ENCODE results near the gene RGS6. TPM values are rescaled to one million over a fixed set of nuclear protein-coding genes. Genes with fewer than 3 reads are reported as not detected.

The RGS6 gene
- total and polyA plus RNA-seq, 4 experiments from 2014 or later = 0.32 TPM; not detected in 3

DNA sequence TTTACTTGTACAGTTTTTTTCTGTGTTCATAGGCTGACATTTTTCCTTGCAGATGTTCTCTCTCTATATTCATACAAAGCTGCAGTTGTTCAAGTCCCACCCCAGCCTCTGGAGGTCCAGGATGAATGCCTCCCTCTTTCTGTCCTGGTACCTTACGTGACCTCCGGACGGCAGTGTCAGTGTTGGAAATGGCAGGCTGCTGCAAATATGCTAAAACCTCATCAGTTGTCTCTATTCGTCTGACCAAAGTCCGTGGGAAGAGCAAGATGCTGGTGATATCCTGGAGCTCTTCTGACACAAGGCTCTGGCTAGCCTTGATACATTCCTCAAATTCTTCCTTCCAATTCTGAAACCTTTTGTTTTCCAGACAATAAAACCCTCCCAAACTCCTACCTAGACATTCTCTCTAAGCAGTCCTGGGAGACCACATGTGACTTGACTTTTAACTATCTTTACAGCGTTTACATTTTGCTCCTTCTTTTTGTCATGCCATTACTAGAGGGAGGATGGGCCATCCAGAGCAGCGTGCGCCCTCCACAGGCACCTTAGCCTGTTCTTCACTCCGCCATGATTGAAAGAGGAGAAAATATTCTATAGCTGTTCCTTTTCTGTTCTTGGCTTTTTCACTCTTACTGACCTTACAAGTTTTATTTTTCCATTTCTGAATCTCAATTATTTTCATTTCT is 143.6 kb downstream of the RGS6 start:
- Mint-ChIP-seq H3K27me3 (peaks cover 4 to 11% of the 10 kb centered on the region in 2 donors), H3K4me3 (no peak overlapping the region), H3K9me3 (no peaks in the 10 kb centered on the region), H3K27ac (no peak overlapping the region), H3K4me1 (no peaks in the 10 kb centered on the region), H3K36me3 (no peaks in the 10 kb centered on the region)
- Histone ChIP-seq H3K4me1 (ENCODE audit: insufficient read depth, low read length) (no peaks in the 10 kb centered on the region), H3K36me3 (ENCODE audit: insufficient read depth, low read length) (no peaks in the 10 kb centered on the region), H3K4me3 (ENCODE audit: low read length in 2 of 2) (no peak overlapping the region), H3K27ac (ENCODE audit: low read depth, low read length) (no peak overlapping the region), H3K9me3 (ENCODE audit: control insufficient read depth in 1 of 2, low read length in 2 of 2) (no peaks in the 10 kb centered on the region), H3K27me3 (ENCODE audit: insufficient read depth, low read length) (peaks cover 3% of the 10 kb centered on the region)
- ChIA-PET POLR2A (ENCODE audit: partially characterized antibody) (no interaction called here), CTCF (ENCODE audit: partially characterized antibody) (no interaction called here)
- DNase-seq = no peak
- intact Hi-C loops (cut with micrococcal nuclease) = no loop called here

DNA sequence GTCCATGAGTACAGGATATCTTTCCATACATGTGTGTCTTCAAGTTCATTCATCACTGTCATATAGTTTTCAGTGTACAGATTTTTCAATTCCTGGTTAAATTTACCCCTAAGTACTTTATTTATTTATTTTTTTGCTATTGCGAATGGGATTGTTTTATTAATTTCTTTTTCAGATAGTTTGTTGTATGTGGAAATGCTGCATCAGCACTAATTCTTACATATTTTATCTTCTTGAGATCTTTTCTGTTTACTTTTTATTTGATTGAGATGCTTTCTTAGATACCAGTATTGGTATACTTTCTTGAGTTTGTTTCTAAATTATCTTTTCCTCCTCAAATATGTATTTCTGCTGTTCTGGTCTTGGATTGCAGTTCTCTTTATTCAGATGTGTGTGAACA is 148.9 kb downstream of the RGS6 start:
- H3K4me1 Mint-ChIP-seq = no peaks in the 10 kb centered on the region
- H3K27me3 Mint-ChIP-seq = peaks cover 14 to 18% of the 10 kb centered on the region in 2 donors
- H3K4me3 Mint-ChIP-seq = no peak overlapping the region
- H3K4me3 ChIP-seq (ENCODE audit: low read length in 2 of 2) = no peak overlapping the region
- DNase-seq = no peak
- CTCF ChIA-PET (ENCODE audit: partially characterized antibody) = no interaction called here
- peaks cover 3% of the 10 kb centered on the region for H3K27me3 ChIP-seq (ENCODE audit: insufficient read depth, low read length)
- no peaks in the 10 kb centered on the region for H3K36me3 Mint-ChIP-seq
- intact Hi-C loops (cut with micrococcal nuclease) = no loop called here
- no peaks in the 10 kb centered on the region for H3K36me3 ChIP-seq (ENCODE audit: insufficient read depth, low read length)
- H3K9me3 ChIP-seq (ENCODE audit: control insufficient read depth in 1 of 2, low read length in 2 of 2) = no peaks in the 10 kb centered on the region
- H3K27ac ChIP-seq (ENCODE audit: low read depth, low read length) = no peak overlapping the region
- no peak overlapping the region for H3K27ac Mint-ChIP-seq
- H3K4me1 ChIP-seq (ENCODE audit: insufficient read depth, low read length) = no peaks in the 10 kb centered on the region
- POLR2A ChIA-PET (ENCODE audit: partially characterized antibody) = no interaction called here
- peaks cover 0 to 4% (median 0%) of the 10 kb centered on the region in 8 donors for H3K9me3 Mint-ChIP-seq

DNA sequence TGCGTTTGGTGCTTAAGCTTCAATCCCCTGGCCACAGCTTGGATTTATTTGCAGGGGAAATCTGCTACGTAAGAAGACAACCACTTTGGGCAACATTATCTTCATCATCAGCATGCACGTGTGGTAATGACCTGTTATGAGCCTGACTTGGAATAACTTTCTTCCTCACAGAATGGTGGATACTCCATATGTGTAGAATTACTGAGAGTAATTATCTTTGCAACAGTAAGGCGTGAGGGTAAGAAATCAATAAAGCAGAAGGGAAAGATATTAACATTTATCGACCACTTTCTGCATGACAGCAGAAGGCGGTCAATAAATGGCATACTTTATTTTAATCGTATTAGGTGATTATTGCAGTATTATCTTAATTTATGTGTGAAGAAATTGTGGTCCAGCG is 152.7 kb downstream of the RGS6 start:
- Histone ChIP-seq H3K9me3 (ENCODE audit: control insufficient read depth in 1 of 2, low read length in 2 of 2) (no peaks in the 10 kb centered on the region), H3K4me1 (ENCODE audit: insufficient read depth, low read length) (no peaks in the 10 kb centered on the region), H3K27ac (ENCODE audit: low read depth, low read length) (no peak overlapping the region), H3K36me3 (ENCODE audit: insufficient read depth, low read length) (no peaks in the 10 kb centered on the region), H3K4me3 (ENCODE audit: low read length in 2 of 2) (no peak overlapping the region), H3K27me3 (ENCODE audit: insufficient read depth, low read length) (no peaks in the 10 kb centered on the region)
- H3K27ac Mint-ChIP-seq = no peak overlapping the region
- peaks cover 0 to 4% (median 0%) of the 10 kb centered on the region in 8 donors for H3K9me3 Mint-ChIP-seq
- no peak for DNase-seq
- peaks cover 12 to 21% of the 10 kb centered on the region in 2 donors for H3K27me3 Mint-ChIP-seq
- intact Hi-C loops (cut with micrococcal nuclease) = no loop called here
- CTCF ChIA-PET (ENCODE audit: partially characterized antibody) = no interaction called here
- no peaks in the 10 kb centered on the region for H3K4me1 Mint-ChIP-seq
- H3K4me3 Mint-ChIP-seq = no peak overlapping the region
- POLR2A ChIA-PET (ENCODE audit: partially characterized antibody) = no interaction called here
- no peaks in the 10 kb centered on the region for H3K36me3 Mint-ChIP-seq

DNA sequence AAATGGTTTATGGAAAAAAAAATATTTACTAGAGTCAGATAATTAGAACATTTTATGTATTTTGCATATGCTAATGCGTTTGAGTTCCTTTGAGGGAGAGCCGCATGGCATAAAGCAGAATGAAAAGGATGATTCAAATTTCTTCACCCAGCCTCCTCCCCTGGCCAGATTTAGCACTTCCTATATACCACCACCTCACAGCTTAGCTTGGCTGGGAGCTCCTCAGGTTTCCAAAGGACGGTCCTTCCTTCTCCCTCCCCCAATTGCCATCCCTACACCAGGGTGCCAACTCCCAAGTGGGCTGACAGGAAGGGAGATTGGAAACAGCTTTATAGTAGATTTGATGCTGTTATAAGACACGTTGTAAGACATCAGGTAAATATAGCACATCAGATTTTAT is 157.4 kb downstream of the RGS6 start:
- Mint-ChIP-seq H3K36me3 (no peaks in the 10 kb centered on the region), H3K27ac (no peak overlapping the region), H3K4me1 (no peaks in the 10 kb centered on the region), H3K27me3 (peaks cover 5 to 17% of the 10 kb centered on the region in 2 donors), H3K9me3 (no peaks in the 10 kb centered on the region), H3K4me3 (no peak overlapping the region)
- Histone ChIP-seq H3K36me3 (ENCODE audit: insufficient read depth, low read length) (no peaks in the 10 kb centered on the region), H3K9me3 (ENCODE audit: control insufficient read depth in 1 of 2, low read length in 2 of 2) (no peaks in the 10 kb centered on the region), H3K4me1 (ENCODE audit: insufficient read depth, low read length) (no peaks in the 10 kb centered on the region), H3K27ac (ENCODE audit: low read depth, low read length) (no peak overlapping the region), H3K27me3 (ENCODE audit: insufficient read depth, low read length) (no peaks in the 10 kb centered on the region), H3K4me3 (ENCODE audit: low read length in 2 of 2) (no peak overlapping the region)
- intact Hi-C loops (cut with micrococcal nuclease) = no loop called here
- CTCF ChIA-PET (ENCODE audit: partially characterized antibody) = interaction anchor here (1.4 kb wide), 1 partner anchor 14 kb away, joined by 4 read pairs; no protein-coding TSS in a partner anchor
- DNase-seq = no peak
- POLR2A ChIA-PET (ENCODE audit: partially characterized antibody) = no interaction called here

DNA sequence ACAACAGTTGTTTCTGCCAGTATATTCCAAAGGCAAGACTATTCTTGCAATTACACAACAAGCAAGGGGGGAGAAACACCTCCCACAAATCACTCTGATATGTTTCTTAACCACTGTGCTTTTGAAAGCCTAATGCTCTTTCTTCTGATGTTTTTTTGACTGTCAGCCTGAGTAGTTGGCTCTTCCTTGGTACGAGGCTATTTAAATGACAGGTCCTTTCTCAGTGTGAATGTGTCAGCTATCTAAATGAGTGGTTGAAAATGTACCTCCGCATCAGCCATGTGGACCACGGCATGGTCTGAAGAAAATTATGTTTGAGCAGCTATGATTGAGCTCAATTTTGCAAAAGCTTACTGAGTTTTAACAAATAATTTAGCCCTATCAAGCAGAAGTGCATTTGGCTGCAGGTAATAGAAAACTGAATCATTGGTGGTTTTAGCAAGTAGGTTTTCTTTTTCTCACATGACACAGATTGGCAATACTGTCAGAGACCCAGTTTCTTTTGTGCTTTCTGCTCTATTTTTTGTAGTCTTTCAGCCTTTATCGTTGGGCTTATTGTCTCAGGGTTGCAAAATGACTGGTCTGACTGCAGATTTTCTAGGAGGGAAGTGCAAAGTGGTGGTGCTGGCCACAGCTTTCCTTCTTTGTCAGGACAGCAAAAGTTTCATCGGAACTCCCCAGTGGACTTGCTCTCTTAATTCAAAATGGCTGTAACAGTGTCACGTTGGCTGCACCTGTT is 162.8 kb downstream of the RGS6 start:
- peaks cover 0 to 2% (median 0%) of the 10 kb centered on the region in 8 donors for H3K9me3 Mint-ChIP-seq
- intact Hi-C loops (cut with micrococcal nuclease) = no loop called here
- H3K9me3 ChIP-seq (ENCODE audit: control insufficient read depth in 1 of 2, low read length in 2 of 2) = no peaks in the 10 kb centered on the region
- ChIA-PET POLR2A (ENCODE audit: partially characterized antibody) (no interaction called here), CTCF (ENCODE audit: partially characterized antibody) (interaction anchor here (1.0 kb wide), 1 partner anchor 9 kb away, joined by 3 read pairs; no protein-coding TSS in a partner anchor)
- no peaks in the 10 kb centered on the region for H3K27me3 ChIP-seq (ENCODE audit: insufficient read depth, low read length)
- H3K27me3 Mint-ChIP-seq = peaks cover 11 to 26% of the 10 kb centered on the region in 2 donors
- H3K36me3 Mint-ChIP-seq = no peaks in the 10 kb centered on the region
- no peaks in the 10 kb centered on the region for H3K4me1 ChIP-seq (ENCODE audit: insufficient read depth, low read length)
- H3K4me3 ChIP-seq (ENCODE audit: low read length in 2 of 2) = no peak overlapping the region
- H3K27ac ChIP-seq (ENCODE audit: low read depth, low read length) = no peak overlapping the region
- H3K36me3 ChIP-seq (ENCODE audit: insufficient read depth, low read length) = no peaks in the 10 kb centered on the region
- H3K4me3 Mint-ChIP-seq = peak overlapping the region in 1 of 8 donors; percentile 0
- no peak overlapping the region for H3K27ac Mint-ChIP-seq
- H3K4me1 Mint-ChIP-seq = peaks cover 0 to 7% (median 3%) of the 10 kb centered on the region in 4 donors
- no peak for DNase-seq

DNA sequence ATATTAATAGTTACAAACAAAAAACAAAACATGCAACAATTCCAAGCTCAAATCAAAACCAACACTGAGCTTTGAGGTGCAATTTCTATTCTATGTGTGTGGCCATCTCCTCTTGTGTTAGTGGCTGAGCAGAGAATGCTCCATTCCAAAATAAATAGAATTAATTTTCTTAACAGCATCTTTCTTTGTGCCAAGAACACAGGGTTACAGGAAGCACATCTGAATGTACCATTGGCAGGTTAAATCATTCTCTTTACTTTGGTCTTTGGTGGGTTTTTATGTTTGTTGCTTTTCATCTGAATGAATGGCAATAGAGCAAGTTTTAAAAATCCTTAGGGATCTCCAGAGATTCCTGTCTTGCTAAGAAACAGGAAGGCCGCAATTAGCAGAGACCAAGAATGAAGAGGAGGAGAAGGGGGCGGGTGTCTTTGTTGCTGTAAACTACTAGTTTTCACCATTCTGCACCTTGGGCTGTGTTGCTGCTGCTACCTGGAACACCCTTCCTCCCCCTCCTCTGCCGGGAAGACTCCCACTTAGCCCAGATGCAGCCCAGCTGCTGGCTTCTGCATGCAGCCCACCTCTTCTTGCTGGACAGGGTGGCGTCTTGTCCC is 165.0 kb downstream of the RGS6 start:
- H3K27me3 Mint-ChIP-seq = peaks cover 9 to 24% of the 10 kb centered on the region in 2 donors
- peaks cover 0 to 2% (median 0%) of the 10 kb centered on the region in 8 donors for H3K9me3 Mint-ChIP-seq
- ChIA-PET POLR2A (ENCODE audit: partially characterized antibody) (no interaction called here), CTCF (ENCODE audit: partially characterized antibody) (no interaction called here)
- intact Hi-C loops (cut with micrococcal nuclease) = no loop called here
- no peak for DNase-seq
- H3K27ac Mint-ChIP-seq = no peak overlapping the region
- Histone ChIP-seq H3K27me3 (ENCODE audit: insufficient read depth, low read length) (no peaks in the 10 kb centered on the region), H3K27ac (ENCODE audit: low read depth, low read length) (no peak overlapping the region), H3K4me1 (ENCODE audit: insufficient read depth, low read length) (no peaks in the 10 kb centered on the region), H3K36me3 (ENCODE audit: insufficient read depth, low read length) (no peaks in the 10 kb centered on the region), H3K4me3 (ENCODE audit: low read length in 2 of 2) (no peak overlapping the region), H3K9me3 (ENCODE audit: control insufficient read depth in 1 of 2, low read length in 2 of 2) (no peaks in the 10 kb centered on the region)
- no peak overlapping the region for H3K4me3 Mint-ChIP-seq
- H3K36me3 Mint-ChIP-seq = no peaks in the 10 kb centered on the region
- H3K4me1 Mint-ChIP-seq = peaks cover 0 to 7% (median 3%) of the 10 kb centered on the region in 4 donors

DNA sequence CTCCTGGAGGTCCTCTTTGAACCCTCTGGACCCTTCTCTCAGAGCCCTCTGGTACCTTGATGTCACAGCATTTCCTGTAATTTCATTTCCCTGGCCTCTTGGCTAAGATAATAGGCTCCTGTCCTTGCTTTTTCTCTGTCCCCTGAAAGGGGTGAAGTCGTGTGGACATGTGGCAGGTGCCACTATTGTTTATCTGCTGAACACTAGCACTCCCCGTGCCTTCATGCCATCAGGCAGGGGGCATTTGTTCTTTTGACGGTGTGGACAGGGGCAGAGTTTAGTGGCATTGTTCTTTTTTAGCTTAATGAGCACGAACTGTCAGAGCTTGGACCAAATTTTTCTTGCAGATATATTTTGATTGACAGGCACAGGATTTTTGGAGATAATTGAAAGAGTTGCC is 166.0 kb downstream of the RGS6 start:
- DNase-seq = no peak
- Histone ChIP-seq H3K9me3 (ENCODE audit: control insufficient read depth in 1 of 2, low read length in 2 of 2) (no peaks in the 10 kb centered on the region), H3K27me3 (ENCODE audit: insufficient read depth, low read length) (no peaks in the 10 kb centered on the region), H3K36me3 (ENCODE audit: insufficient read depth, low read length) (no peaks in the 10 kb centered on the region), H3K4me1 (ENCODE audit: insufficient read depth, low read length) (no peaks in the 10 kb centered on the region), H3K27ac (ENCODE audit: low read depth, low read length) (no peak overlapping the region), H3K4me3 (ENCODE audit: low read length in 2 of 2) (no peak overlapping the region)
- CTCF ChIA-PET (ENCODE audit: partially characterized antibody) = no interaction called here
- peaks cover 0 to 2% (median 0%) of the 10 kb centered on the region in 8 donors for H3K9me3 Mint-ChIP-seq
- H3K27me3 Mint-ChIP-seq = peaks cover 9 to 24% of the 10 kb centered on the region in 2 donors
- no peak overlapping the region for H3K4me3 Mint-ChIP-seq
- peaks cover 0 to 7% (median 3%) of the 10 kb centered on the region in 4 donors for H3K4me1 Mint-ChIP-seq
- intact Hi-C loops (cut with micrococcal nuclease) = no loop called here
- H3K36me3 Mint-ChIP-seq = no peaks in the 10 kb centered on the region
- H3K27ac Mint-ChIP-seq = no peak overlapping the region
- POLR2A ChIA-PET (ENCODE audit: partially characterized antibody) = no interaction called here
